ENCODE measurements around the gene RPS18.
"Not testable (repeated sequence)": the region's sequence is repeated elsewhere in the genome, so short reads cannot be mapped to it uniquely, and the experiment has no call there.

DNA sequence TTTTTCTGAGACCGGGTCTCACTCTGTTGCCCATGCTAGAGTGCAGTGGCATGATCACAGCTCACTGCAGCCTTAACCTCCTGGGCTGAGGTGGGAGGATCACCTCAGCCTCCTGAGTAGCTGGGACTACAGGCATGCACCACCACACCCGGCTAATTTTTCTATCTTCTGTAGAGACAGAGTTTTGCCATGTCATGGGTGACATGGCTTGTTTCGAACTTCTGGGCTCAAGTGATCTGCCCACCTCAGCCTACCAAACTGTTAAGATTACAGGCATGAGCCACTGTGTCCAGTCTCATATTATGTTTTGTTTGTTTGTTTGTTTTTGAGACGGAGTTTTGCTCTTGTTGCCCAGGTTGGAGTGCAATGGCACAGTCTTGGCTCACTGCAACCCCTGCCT is 13.3 kb downstream of the RPS18 start:
- TF ChIP-seq, protein P1, sequence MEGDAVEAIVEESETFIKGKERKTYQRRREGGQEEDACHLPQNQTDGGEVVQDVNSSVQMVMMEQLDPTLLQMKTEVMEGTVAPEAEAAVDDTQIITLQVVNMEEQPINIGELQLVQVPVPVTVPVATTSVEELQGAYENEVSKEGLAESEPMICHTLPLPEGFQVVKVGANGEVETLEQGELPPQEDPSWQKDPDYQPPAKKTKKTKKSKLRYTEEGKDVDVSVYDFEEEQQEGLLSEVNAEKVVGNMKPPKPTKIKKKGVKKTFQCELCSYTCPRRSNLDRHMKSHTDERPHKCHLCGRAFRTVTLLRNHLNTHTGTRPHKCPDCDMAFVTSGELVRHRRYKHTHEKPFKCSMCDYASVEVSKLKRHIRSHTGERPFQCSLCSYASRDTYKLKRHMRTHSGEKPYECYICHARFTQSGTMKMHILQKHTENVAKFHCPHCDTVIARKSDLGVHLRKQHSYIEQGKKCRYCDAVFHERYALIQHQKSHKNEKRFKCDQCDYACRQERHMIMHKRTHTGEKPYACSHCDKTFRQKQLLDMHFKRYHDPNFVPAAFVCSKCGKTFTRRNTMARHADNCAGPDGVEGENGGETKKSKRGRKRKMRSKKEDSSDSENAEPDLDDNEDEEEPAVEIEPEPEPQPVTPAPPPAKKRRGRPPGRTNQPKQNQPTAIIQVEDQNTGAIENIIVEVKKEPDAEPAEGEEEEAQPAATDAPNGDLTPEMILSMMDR (IDR thresholded peaks at IDR 0.05), result not testable (repeated sequence)
- not testable (repeated sequence) for TF ChIP-seq POLR2A (IDR thresholded peaks at IDR 0.05)
